ENCODE measurements around the gene SMYD2. TPM values are rescaled to one million over a fixed set of nuclear protein-coding genes. Genes with fewer than 3 reads are reported as not detected.

SMYD2 gene
- total RNA-seq, 1 donor from 2014 or later: 65.6 TPM

GRCh38 chr1:214385428-214385827, 104.5 kb downstream of the SMYD2 start:
- TF ChIP-seq CTCF (conservative IDR thresholded peaks at IDR 0.05; ENCODE audit: low read depth, low read length): no peak
- DNase-seq (ENCODE audit: low read depth): no peak
- no peak overlapping the region for H3K4me3 ChIP-seq (ENCODE audit: low read depth, low read length)

GRCh38 chr1:214386333-214386732, 105.4 kb downstream of the SMYD2 start:
- TF ChIP-seq CTCF (conservative IDR thresholded peaks at IDR 0.05; ENCODE audit: low read depth, low read length): no peak
- H3K4me3 ChIP-seq (ENCODE audit: low read depth, low read length): no peak overlapping the region
- DNase-seq (ENCODE audit: low read depth): no peak
